HG03457 (cell line): ENCODE results near the gene SCRN3.

Experiments used
- ATAC-seq: cut with Tn5 transposase; IDR thresholded peaks from one replicate; pipeline ENCODE4 v1.9.1; 2021; ENCODE audit warnings: moderate number of reproducible peaks; ENCODE audit not compliant: unreplicated experiment

SCRN3 gene

GRCh38 chr2:174477759-174478158 is 82.2 kb downstream of the SCRN3 start:
- no peak for ATAC-seq
